EL (cell line): ENCODE measurements around the gene C4BPB.
A peak's percentile ranks its signal among the peaks of the same experiment; 100 is the strongest.
"Not testable (repeated sequence)": the region's sequence is repeated elsewhere in the genome, so short reads cannot be mapped to it uniquely, and the experiment has no call there.

Experiments
- DNase-seq: peaks from one replicate; pipeline ENCODE4 v3.0.0-alpha.2; 2016

Gene C4BPB

GRCh38 chr1:207088701-207089626 is at the start of gene C4BPB:
Gene C4BPB (plus strand): TSS chr1:207088860. CDS start chr1:207089532, 672 bp downstream.
- DNase-seq, result peak; percentile 32

- DNase-seq, result no peak
Observed at GRCh38 chr1:207039380-207040180, 49.1 kb upstream of the C4BPB start.

GRCh38 chr1:207040181-207040533 is 48.5 kb upstream of the C4BPB start:
- peak; percentile 77 for DNase-seq

GRCh38 chr1:207041397-207041796 is 47.3 kb upstream of the C4BPB start:
- DNase-seq, result not testable (repeated sequence)

GRCh38 chr1:207045453-207045852 is 43.2 kb upstream of the C4BPB start:
- DNase-seq, result no peak

GRCh38 chr1:207047505-207047904 is 41.2 kb upstream of the C4BPB start:
- DNase-seq, result no peak

GRCh38 chr1:207048041-207048440 is 40.6 kb upstream of the C4BPB start:
- no peak for DNase-seq

GRCh38 chr1:207049054-207049453 is 39.6 kb upstream of the C4BPB start:
- no peak for DNase-seq

- no peak for DNase-seq
Observed at GRCh38 chr1:207049514-207049913, 39.1 kb upstream of the C4BPB start.

GRCh38 chr1:207049974-207050391 is 38.7 kb upstream of the C4BPB start:
- DNase-seq, result peak; percentile 55

GRCh38 chr1:207050480-207051190 is 38.0 kb upstream of the C4BPB start:
- DNase-seq, result peak; percentile 90

GRCh38 chr1:207051191-207051943 is 37.3 kb upstream of the C4BPB start, which contains the start of gene YOD1:
Gene YOD1 (minus strand): TSS chr1:207051208. CDS start chr1:207051030, 178 bp downstream.
- DNase-seq, result peak; percentile 70

- peak; percentile 92 for DNase-seq
Observed at GRCh38 chr1:207052911-207053769, 35.5 kb upstream of the C4BPB start, which contains the start of gene PFKFB2. Gene PFKFB2 (plus strand): TSS chr1:207053275. CDS start chr1:207054718, 1,443 bp downstream.

GRCh38 chr1:207054491-207054890 is 34.2 kb upstream of the C4BPB start:
- no peak for DNase-seq

GRCh38 chr1:207055386-207056001 is 33.2 kb upstream of the C4BPB start:
- no peak for DNase-seq

- DNase-seq, result no peak
Observed at GRCh38 chr1:207056673-207057072, 32.0 kb upstream of the C4BPB start.

- no peak for DNase-seq
Observed at GRCh38 chr1:207058252-207058651, 30.4 kb upstream of the C4BPB start.

GRCh38 chr1:207058878-207059867 is 29.5 kb upstream of the C4BPB start:
- no peak for DNase-seq

GRCh38 chr1:207059881-207060280 is 28.8 kb upstream of the C4BPB start:
- DNase-seq, result no peak
